Kidney (tissue), 14 donors: ENCODE measurements around the gene RABGEF1. TPM values are rescaled to one million over a fixed set of nuclear protein-coding genes. Genes with fewer than 3 reads are reported as not detected.

Source experiments
- DNase-seq, 5 donors: peaks; one replicate each; pipeline ENCODE4 v3.0.0-alpha.2; 2013 to 2020
- FAIRE-seq: peaks from 2 replicates; lab custom pipeline; 2012; peaks lifted over from hg19 to GRCh38; lab: Jason Lieb, UNC
- H3K27ac ChIP-seq, 2 donors: one replicate each; pipeline ENCODE4 v1.7.0; 2013; ENCODE audit warnings: low read depth in 2 of 2, low read length in 2 of 2, inconsistent platforms in 1 of 2
- H3K27me3 ChIP-seq: one replicate; pipeline ENCODE4 v1.7.1; 2013; ENCODE audit warnings: low read length, inconsistent platforms; ENCODE audit not compliant: control insufficient read depth, insufficient read depth
- H3K36me3 ChIP-seq, 3 donors: one replicate each; pipeline versions ENCODE4 v1.7.0 to v1.7.1; 2013; ENCODE audit warnings: low read length in 3 of 3, control low read depth in 1 of 3, inconsistent platforms in 1 of 3; ENCODE audit not compliant: insufficient read depth in 3 of 3, control insufficient read depth in 2 of 3
- H3K4me1 ChIP-seq, 3 donors: one replicate each; pipeline versions ENCODE4 v1.7.0 to v1.7.1; 2013; ENCODE audit warnings: low read length in 3 of 3, inconsistent platforms in 1 of 3, low read depth in 1 of 3; ENCODE audit not compliant: control insufficient read depth in 2 of 3, insufficient read depth in 2 of 3
- H3K4me3 ChIP-seq, 3 donors: one replicate each; pipeline versions ENCODE4 v1.7.0 to v1.8.1; 2013; ENCODE audit warnings: low read length in 3 of 3, control low read depth in 1 of 3, inconsistent platforms in 1 of 3
- H3K9ac ChIP-seq, 3 donors: one replicate each; pipeline versions ENCODE4 v1.7.0 to v1.7.1; 2013; ENCODE audit warnings: low read length in 3 of 3, control low read depth in 1 of 3, inconsistent platforms in 1 of 3
- H3K9me3 ChIP-seq, 3 donors: one replicate each; pipeline versions ENCODE4 v1.7.0 to v1.7.1; 2013; ENCODE audit warnings: low read length in 3 of 3, control low read depth in 1 of 3, inconsistent platforms in 1 of 3; ENCODE audit not compliant: control insufficient read depth in 2 of 3, insufficient read depth in 1 of 3
- CTCF ChIP-seq: IDR thresholded peaks from 3 replicates; pipeline ENCODE4 v1.5.1; 2012; ENCODE audit warnings: mild to moderate bottlenecking, moderate library complexity, borderline replicate concordance; ENCODE audit not compliant: insufficient read depth; ENCODE audit errors: extremely low read depth
- intact Hi-C: fragments of 100-400 bp; cut with DNase I; formaldehyde crosslinking; loops from one replicate; pipeline ENCODE4 v1.11.1; 2022
- polyA plus RNA-seq: library from polyadenylated mRNA; stranded (reverse); fragments of 350-450 nt; fragmentation: Illumina TruSeq; extraction: RNeasy Lipid Tissue Mini Kit (QIAGEN cat#74804); gene quantifications from one replicate; pipeline ENCODE4 v1.2.3, GENCODE V29; 2014; ENCODE audit warnings: low read depth, low replicate concordance; ENCODE audit not compliant: insufficient read depth
- total RNA-seq: library from RNA; stranded (reverse); fragmentation: NEBNext Ultra II Directional; extraction: Animal tissue kit (Norgen Biotek cat#: 25700); gene quantifications from one replicate; pipeline ENCODE4 v1.2.1, GENCODE V29; 2021
- donor health status: control.
- donor health status: control.
- donor health status: control.
- donor health status: control.
- donor health status: control.
- donor health status: DM: yes; HTN: yes; CAD: no.
- donor health status: Normal renal cell carcinoma (clear cell type).

RABGEF1 gene
- total and polyA plus RNA-seq, 2 donors from 2014 or later: 12.8 to 26.8 TPM

GRCh38 chr7:66860767-66861166 is 120.2 kb downstream of the RABGEF1 start:
- no peak for DNase-seq
- Histone ChIP-seq H3K36me3 (peaks cover 0 to 11% (median 0%) of the 10 kb centered on the region in 3 donors), H3K4me3 (no peak overlapping the region), H3K4me1 (no peaks in the 10 kb centered on the region), H3K9ac (no peak overlapping the region), H3K9me3 (no peaks in the 10 kb centered on the region), H3K27ac (no peak overlapping the region), H3K27me3 (no peaks in the 10 kb centered on the region)
- no peak for TF ChIP-seq CTCF
- no peak for FAIRE-seq
- intact Hi-C loops: no loop called here

Other genes with a start within 250 kb of the RABGEF1 start
- 12.4 TPM for gene KCTD7, start 111.9 kb upstream of the RABGEF1 start, total RNA-seq
- 7.2 TPM for gene KCTD7, start 111.9 kb upstream of the RABGEF1 start, polyA plus RNA-seq
- 113 TPM for gene TMEM248, start 180.5 kb downstream of the RABGEF1 start, total RNA-seq
- gene TMEM248, start 180.5 kb downstream of the RABGEF1 start, polyA plus RNA-seq: 38.2 TPM